ENCODE results near the gene TMPRSS6. TPM values are rescaled to one million over a fixed set of nuclear protein-coding genes. Genes with fewer than 3 reads are reported as not detected.

Gene TMPRSS6
- total and polyA plus RNA-seq, 2 donors: 0.57 to 1.8 TPM

DNA sequence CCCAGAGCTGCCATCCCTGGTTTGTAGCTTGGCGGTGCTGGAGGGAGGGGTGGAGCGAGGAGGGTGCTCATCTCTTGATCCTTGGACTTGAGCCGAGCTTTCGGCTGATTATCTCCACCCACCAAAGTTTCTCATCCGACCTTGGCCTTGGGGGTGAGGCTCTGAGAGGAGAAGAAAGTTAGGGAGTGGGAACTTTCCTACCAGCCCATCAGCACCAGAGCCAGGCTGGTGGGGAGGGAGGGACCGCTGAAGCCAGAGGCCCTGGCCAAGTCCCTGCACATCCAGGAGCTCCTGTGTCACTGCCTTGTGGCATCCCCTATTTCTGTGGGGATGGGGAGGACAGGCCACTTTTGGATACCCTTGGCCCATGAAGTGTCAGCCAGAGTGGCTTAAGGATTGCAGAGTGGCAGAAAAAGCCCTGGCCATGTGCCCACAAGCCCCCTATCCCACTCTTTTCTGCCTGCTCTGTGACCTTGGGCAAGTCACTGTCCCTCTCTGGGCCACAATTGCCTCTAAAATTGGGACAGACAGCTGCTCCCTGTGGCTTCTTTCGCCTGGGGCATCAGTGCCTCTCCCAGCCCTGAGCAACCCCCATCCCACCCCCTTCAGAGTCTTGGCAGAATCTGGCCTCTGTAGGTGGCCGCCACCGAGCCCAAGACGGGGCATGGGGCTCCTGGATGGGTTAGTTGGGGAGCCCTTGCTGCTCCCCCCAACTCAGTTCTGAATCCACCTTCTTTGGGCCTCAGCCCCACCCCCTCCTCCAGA is 47.7 kb downstream of the TMPRSS6 start:
- DNase-seq (ENCODE audit: low read depth in 6 of 9, low spot score in 9 of 9): no peak
- peaks cover 8 to 23% of the 10 kb centered on the region in 2 donors for H3K36me3 ChIP-seq (ENCODE audit: control insufficient read depth in 2 of 2, insufficient read depth in 2 of 2, low read length in 1 of 2)
- H3K27me3 ChIP-seq (ENCODE audit: control insufficient read depth in 2 of 2, insufficient read depth in 1 of 2, low read length in 1 of 2): no peaks in the 10 kb centered on the region
- 96% methylated on average over 10 of the region's 10 CpGs for WGBS
- no peak overlapping the region for H3K4me3 ChIP-seq (ENCODE audit: low read length in 2 of 2)
- no peaks in the 10 kb centered on the region for H3K9me3 ChIP-seq (ENCODE audit: control insufficient read depth in 2 of 2, insufficient read depth in 1 of 2, low read length in 1 of 2)
- H3K27ac ChIP-seq (ENCODE audit: low read depth in 1 of 2, low read length in 1 of 2): no peak overlapping the region
- peaks cover 0 to 16% of the 10 kb centered on the region in 2 donors for H3K4me1 ChIP-seq (ENCODE audit: control insufficient read depth in 2 of 2, insufficient read depth in 2 of 2, low read length in 2 of 2)

DNA sequence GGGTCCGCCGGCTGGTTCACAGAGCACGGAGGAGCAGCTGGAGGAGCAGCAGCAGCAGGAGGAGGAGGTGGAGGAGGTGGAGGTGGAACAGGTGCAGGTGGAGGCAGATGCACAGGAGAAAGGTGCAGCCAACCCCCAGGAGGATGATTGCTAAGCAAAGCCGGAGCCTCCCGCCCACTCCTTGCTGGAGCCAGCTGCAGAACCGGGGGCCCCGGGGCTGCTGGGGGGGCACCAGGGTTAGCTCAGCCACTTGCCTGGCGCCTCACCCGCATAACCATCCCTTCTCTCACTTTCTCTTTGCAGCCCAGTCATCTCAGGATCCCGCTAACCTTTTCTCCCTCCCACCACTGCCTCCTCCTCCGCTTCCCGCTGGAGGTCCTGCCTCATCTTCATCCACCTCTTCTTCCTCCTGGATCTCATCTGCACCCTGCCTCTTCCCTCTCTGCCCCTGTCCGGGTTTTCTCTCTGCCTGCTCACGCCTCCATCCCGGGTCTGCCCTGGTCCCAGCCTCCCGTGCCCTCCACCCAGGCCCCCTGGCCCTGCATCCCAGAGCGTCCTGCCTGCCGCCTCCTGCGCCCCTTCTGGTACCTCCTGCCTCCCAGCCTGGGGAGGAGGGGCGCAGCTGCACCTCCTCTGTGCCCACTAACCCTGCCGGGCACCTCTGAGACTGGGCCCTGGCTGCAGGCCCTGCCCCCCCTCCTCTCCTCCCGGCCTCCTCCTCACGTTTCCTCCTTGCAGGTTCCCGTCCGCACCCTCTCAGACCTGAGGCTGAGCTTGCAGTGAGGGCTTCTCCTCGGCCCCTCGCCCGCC is 48.5 kb downstream of the TMPRSS6 start:
- Histone ChIP-seq H3K9me3 (ENCODE audit: control insufficient read depth in 2 of 2, insufficient read depth in 1 of 2, low read length in 1 of 2) (peaks cover 0 to 2% of the 10 kb centered on the region in 2 donors), H3K4me3 (ENCODE audit: low read length in 2 of 2) (no peak overlapping the region), H3K27me3 (ENCODE audit: control insufficient read depth in 2 of 2, insufficient read depth in 1 of 2, low read length in 1 of 2) (no peaks in the 10 kb centered on the region), H3K36me3 (ENCODE audit: control insufficient read depth in 2 of 2, insufficient read depth in 2 of 2, low read length in 1 of 2) (peaks cover 8 to 30% of the 10 kb centered on the region in 2 donors), H3K27ac (ENCODE audit: low read depth in 1 of 2, low read length in 1 of 2) (no peak overlapping the region), H3K4me1 (ENCODE audit: control insufficient read depth in 2 of 2, insufficient read depth in 2 of 2, low read length in 2 of 2) (peaks cover 0 to 12% of the 10 kb centered on the region in 2 donors)
- whole genome bisulfite sequencing: 90% methylated on average over 28 of the region's 28 CpGs
- DNase-seq (ENCODE audit: low read depth in 6 of 9, low spot score in 9 of 9): no peak

DNA sequence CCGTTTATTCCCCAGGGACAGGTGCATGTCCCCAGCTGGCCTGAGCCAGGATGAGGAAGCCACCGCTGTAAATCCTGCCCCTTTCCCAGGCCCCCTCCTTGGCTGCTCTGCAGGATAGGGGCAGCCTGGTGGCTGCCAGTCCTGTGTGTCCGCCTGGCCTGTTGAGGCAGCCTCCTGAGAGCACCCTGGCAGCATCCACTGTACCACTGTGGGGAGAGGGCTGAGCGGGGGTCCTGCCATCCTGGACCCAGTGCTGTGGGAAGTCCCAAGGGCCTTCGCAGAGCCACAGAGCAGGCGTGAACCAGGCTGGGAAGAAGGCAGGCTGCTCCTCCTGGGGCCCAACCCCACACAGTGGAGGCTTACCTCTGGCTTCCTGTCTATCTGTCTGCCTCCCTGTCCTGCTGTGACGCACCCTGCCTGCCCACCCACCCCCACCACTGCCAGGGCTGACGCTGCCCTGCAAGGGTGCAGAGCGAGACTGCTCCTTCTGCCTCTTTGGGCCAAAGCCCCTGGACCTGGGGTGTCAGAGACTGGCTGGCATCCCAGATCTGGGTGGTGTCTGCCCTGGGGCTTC is 49.5 kb downstream of the TMPRSS6 start:
- H3K36me3 ChIP-seq (ENCODE audit: control insufficient read depth in 2 of 2, insufficient read depth in 2 of 2, low read length in 1 of 2): peaks cover 8 to 30% of the 10 kb centered on the region in 2 donors
- no peaks in the 10 kb centered on the region for H3K27me3 ChIP-seq (ENCODE audit: control insufficient read depth in 2 of 2, insufficient read depth in 1 of 2, low read length in 1 of 2)
- H3K27ac ChIP-seq (ENCODE audit: low read depth in 1 of 2, low read length in 1 of 2): no peak overlapping the region
- no peak overlapping the region for H3K4me3 ChIP-seq (ENCODE audit: low read length in 2 of 2)
- whole genome bisulfite sequencing: 83% methylated on average over 9 of the region's 9 CpGs
- DNase-seq (ENCODE audit: low read depth in 6 of 9, low spot score in 9 of 9): no peak
- peaks cover 0 to 12% of the 10 kb centered on the region in 2 donors for H3K4me1 ChIP-seq (ENCODE audit: control insufficient read depth in 2 of 2, insufficient read depth in 2 of 2, low read length in 2 of 2)
- H3K9me3 ChIP-seq (ENCODE audit: control insufficient read depth in 2 of 2, insufficient read depth in 1 of 2, low read length in 1 of 2): peaks cover 0 to 2% of the 10 kb centered on the region in 2 donors

DNA sequence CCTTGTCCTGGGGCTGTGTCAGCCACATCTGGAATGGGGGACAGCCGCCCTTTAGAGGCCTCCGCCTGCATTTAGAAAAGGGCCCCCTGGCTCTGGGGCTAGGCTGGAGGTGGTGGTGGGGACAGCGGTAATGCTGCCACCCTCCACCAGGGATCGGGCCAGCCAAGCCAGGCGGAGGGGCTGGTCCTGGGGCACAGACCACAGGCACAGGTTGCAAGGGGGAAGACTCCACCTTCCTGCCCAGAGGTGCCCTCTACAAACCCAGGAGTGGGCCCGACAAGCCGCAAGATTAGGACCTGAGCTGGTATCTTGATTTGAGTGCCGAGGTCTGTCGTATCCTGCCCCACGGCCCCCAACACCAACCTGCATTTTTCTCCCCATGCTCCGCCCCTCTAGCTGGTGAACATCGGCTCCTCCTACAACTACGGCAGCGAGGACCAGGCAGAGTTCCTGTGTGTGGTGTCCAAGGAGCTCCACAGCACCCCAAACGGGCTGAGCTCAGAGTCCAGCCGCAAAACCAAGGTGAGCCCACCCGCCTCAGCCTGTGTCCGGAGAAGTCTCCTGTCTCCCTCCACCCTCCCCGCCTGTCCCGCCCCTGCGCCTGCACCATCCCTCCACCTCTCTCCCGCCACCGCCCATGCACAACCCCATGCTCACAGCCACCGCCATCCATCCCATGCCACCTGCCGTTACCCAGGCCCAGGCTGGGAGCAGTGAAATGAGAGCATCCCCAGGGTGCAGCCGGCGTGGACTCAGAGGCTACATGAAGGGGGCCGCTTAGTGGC is 50.4 kb downstream of the TMPRSS6 start:
- DNase-seq (ENCODE audit: low read depth in 6 of 9, low spot score in 9 of 9): no peak
- Histone ChIP-seq H3K9me3 (ENCODE audit: control insufficient read depth in 2 of 2, insufficient read depth in 1 of 2, low read length in 1 of 2) (peaks cover 0 to 2% of the 10 kb centered on the region in 2 donors), H3K27me3 (ENCODE audit: control insufficient read depth in 2 of 2, insufficient read depth in 1 of 2, low read length in 1 of 2) (no peaks in the 10 kb centered on the region), H3K4me3 (ENCODE audit: low read length in 2 of 2) (no peak overlapping the region), H3K36me3 (ENCODE audit: control insufficient read depth in 2 of 2, insufficient read depth in 2 of 2, low read length in 1 of 2) (peaks cover 8 to 30% of the 10 kb centered on the region in 2 donors), H3K27ac (ENCODE audit: low read depth in 1 of 2, low read length in 1 of 2) (no peak overlapping the region), H3K4me1 (ENCODE audit: control insufficient read depth in 2 of 2, insufficient read depth in 2 of 2, low read length in 2 of 2) (peaks cover 0 to 19% of the 10 kb centered on the region in 2 donors)
- 97% methylated on average over 28 of the region's 28 CpGs for WGBS

DNA sequence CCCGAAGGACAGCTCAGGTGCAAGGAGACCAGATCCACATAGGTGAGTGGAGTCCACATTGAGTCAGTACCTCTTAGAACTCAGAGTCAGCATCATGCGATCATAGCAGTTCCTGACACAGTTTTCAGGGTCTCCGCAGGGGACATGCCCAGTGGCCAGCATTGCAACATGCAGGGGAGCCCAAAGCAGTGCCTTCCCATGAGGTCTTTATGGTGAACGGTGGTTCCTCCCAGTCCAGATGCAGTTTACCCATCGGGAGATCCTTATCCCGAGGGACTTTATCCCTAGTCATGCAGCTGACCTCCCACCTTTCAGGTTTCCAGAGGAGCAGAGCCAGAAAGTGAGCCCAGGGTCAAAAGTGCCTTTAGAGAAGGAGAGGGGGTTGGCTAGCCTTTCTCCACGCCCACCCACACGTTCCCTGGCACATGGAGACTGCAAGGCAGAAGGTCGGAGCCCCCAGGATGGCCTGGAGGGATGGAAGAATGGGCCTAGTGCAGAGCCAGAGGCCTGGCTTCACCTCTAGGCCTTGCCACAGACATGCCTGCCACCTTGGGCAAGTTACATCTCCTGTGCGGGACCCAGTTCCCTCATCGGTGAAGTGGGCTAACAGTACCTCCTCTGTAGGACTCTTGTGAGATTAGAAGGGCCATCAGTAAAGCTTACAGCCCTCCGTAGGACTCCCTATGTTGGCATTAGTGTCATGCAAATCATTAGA is 51.6 kb downstream of the TMPRSS6 start:
- H3K27ac ChIP-seq (ENCODE audit: low read depth in 1 of 2, low read length in 1 of 2): no peak overlapping the region
- no peak for DNase-seq (ENCODE audit: low read depth in 6 of 9, low spot score in 9 of 9)
- peaks cover 8 to 30% of the 10 kb centered on the region in 2 donors for H3K36me3 ChIP-seq (ENCODE audit: control insufficient read depth in 2 of 2, insufficient read depth in 2 of 2, low read length in 1 of 2)
- WGBS: 93% methylated on average over 12 of the region's 12 CpGs
- peaks cover 0 to 30% of the 10 kb centered on the region in 2 donors for H3K4me1 ChIP-seq (ENCODE audit: control insufficient read depth in 2 of 2, insufficient read depth in 2 of 2, low read length in 2 of 2)
- H3K9me3 ChIP-seq (ENCODE audit: control insufficient read depth in 2 of 2, insufficient read depth in 1 of 2, low read length in 1 of 2): peaks cover 0 to 2% of the 10 kb centered on the region in 2 donors
- H3K27me3 ChIP-seq (ENCODE audit: control insufficient read depth in 2 of 2, insufficient read depth in 1 of 2, low read length in 1 of 2): no peaks in the 10 kb centered on the region
- H3K4me3 ChIP-seq (ENCODE audit: low read length in 2 of 2): no peak overlapping the region

DNA sequence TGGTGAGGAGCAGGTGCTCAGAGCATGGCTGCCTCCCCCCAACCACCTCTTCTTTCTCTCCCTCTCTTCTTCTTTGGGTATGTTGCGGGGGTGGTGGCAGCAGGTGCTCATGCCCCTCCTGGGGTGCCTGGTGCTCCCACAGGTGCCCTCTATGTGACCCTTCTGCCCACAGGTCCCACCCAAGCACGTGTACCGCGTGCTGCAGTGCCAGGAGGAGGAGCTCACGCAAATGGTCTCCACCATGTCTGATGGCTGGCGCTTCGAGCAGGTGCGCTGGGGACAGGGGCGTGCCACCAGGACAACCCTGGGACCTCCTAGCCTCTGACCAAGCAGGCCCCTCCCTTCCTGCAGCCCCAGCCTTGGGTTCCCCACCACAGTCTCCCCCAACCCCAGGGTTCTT is 52.3 kb downstream of the TMPRSS6 start:
- H3K27me3 ChIP-seq (ENCODE audit: control insufficient read depth in 2 of 2, insufficient read depth in 1 of 2, low read length in 1 of 2): no peaks in the 10 kb centered on the region
- peaks cover 8 to 27% of the 10 kb centered on the region in 2 donors for H3K36me3 ChIP-seq (ENCODE audit: control insufficient read depth in 2 of 2, insufficient read depth in 2 of 2, low read length in 1 of 2)
- no peak for DNase-seq (ENCODE audit: low read depth in 6 of 9, low spot score in 9 of 9)
- H3K4me3 ChIP-seq (ENCODE audit: low read length in 2 of 2): no peak overlapping the region
- H3K27ac ChIP-seq (ENCODE audit: low read depth in 1 of 2, low read length in 1 of 2): no peak overlapping the region
- WGBS: 86% methylated on average over 9 of the region's 9 CpGs
- peaks cover 0 to 2% of the 10 kb centered on the region in 2 donors for H3K9me3 ChIP-seq (ENCODE audit: control insufficient read depth in 2 of 2, insufficient read depth in 1 of 2, low read length in 1 of 2)
- peaks cover 1 to 38% of the 10 kb centered on the region in 2 donors for H3K4me1 ChIP-seq (ENCODE audit: control insufficient read depth in 2 of 2, insufficient read depth in 2 of 2, low read length in 2 of 2)

DNA sequence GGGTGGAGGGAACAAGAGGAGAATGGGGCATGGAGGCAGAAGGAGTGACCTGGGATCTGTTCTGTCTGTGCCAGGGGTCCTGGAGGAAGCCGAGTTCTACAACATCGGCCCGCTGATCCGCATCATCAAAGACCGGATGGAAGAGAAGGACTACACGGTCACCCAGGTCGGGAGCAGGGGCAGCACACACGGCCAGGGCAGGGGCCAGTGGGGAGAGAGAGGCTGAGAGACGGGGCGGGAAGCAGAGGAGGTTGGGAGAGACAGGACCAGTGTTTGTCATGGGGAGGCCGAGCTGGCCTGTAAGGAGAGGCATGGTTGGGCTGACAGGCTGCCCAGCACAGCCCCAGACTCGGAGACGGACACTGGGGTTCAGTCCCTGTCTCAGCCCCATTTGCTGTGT is 53.3 kb downstream of the TMPRSS6 start:
- no peak overlapping the region for H3K4me3 ChIP-seq (ENCODE audit: low read length in 2 of 2)
- peaks cover 6 to 43% of the 10 kb centered on the region in 2 donors for H3K4me1 ChIP-seq (ENCODE audit: control insufficient read depth in 2 of 2, insufficient read depth in 2 of 2, low read length in 2 of 2)
- H3K9me3 ChIP-seq (ENCODE audit: control insufficient read depth in 2 of 2, insufficient read depth in 1 of 2, low read length in 1 of 2): peaks cover 0 to 2% of the 10 kb centered on the region in 2 donors
- no peak for DNase-seq (ENCODE audit: low read depth in 6 of 9, low spot score in 9 of 9)
- 98% methylated on average over 13 of the region's 13 CpGs for WGBS
- peaks cover 0 to 3% of the 10 kb centered on the region in 2 donors for H3K27me3 ChIP-seq (ENCODE audit: control insufficient read depth in 2 of 2, insufficient read depth in 1 of 2, low read length in 1 of 2)
- H3K27ac ChIP-seq (ENCODE audit: low read depth in 1 of 2, low read length in 1 of 2): no peak overlapping the region
- peaks cover 8 to 27% of the 10 kb centered on the region in 2 donors for H3K36me3 ChIP-seq (ENCODE audit: control insufficient read depth in 2 of 2, insufficient read depth in 2 of 2, low read length in 1 of 2)
